Measurements from ENCODE around the gene GPER1.
"Not testable (repeated sequence)": the region's sequence is repeated elsewhere in the genome, so short reads cannot be mapped to it uniquely, and the experiment has no call there.

The GPER1 gene

DNA sequence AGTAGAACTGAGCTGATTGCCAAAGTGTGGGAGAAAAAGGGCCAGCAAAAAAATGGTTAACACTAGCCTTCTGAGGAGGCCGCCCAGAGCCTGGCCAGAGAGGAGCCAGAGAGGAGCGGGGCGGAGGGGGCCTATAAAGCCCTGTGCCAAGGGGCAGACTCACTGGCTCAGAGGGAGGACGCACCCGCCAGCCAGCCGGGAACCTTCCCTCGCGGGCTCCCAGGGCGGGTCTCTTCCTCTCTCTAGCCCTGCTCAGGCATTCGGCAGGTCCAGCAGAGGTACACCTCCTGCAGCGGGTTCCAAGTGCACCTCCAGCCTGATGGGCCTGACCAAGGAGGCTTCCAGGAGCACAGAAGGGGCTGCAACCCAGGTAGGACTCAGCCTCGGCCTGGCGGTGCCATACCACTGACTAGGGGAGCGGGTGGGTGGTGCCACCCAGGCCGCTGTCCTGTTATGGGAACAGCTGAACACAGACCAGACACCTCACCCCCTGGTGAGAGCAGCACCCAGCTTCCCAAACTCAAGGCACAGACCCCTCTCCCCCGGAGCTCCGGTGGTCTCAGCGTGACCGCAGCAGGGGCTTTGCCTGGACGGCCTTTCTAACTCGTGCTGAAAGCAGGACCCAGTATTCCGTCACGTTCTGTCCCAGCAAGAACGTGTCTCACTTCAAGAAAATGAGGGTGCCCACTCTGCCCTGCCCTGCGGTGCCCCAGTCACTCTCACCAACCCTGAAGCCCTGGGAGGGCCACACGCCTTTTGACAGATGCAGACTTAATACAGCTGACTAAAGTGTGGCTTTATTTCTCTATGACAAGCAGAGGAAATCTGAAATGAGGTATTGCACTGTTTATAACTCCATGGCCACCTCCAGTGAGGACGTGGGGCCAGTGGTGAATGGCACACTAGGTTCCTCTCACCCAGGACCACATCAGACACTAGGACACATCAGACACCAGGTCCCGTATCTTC lies at the start of gene GPER1:
GPER1 (plus strand) TSS at position 162 of the 969 bp plus-strand sequence. CDS start 3,616 bp downstream, outside the sequence.
- no peak for DNase-seq (ENCODE audit: low read depth)

DNA sequence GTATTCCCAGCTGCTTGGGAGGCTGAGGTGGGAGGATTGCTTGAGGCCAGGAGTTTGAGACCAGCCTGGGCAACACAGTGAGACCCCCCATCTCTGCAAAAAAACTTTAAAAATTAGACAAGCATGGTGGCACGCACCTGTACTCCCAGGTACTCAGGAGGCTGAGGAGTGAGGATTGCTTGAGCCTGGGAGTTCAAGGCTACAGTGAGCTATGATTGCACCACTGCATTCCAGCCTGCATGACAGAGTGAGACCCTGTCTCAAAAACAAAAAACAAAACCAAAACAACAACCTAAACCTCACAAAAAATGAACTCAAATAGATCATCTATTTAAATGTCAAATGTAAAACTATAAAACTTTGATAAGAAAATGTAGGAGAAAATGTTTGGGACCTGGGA lies 47.7 kb upstream of the GPER1 start:
- DNase-seq (ENCODE audit: low read depth), result not testable (repeated sequence)

DNA sequence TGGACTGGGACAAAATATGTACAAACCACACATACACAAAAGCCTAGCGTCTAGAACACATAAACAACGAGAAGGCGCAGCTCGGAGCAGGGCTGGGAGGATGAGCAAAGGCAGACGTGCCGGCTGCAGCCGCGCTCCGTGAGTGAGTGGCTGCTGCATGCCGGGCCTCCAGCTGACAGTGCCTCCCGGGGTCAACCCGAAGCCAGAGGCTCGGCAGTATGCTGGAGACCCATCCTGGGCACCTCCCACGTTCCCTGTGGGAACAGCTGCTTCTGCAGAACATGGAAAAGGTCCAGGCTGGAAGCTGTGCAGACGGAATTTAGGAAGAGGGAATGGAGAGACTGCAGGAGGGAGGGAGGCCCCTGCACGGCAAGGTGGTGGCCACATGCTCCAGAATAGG lies 47.1 kb upstream of the GPER1 start:
- no peak for DNase-seq (ENCODE audit: low read depth)

DNA sequence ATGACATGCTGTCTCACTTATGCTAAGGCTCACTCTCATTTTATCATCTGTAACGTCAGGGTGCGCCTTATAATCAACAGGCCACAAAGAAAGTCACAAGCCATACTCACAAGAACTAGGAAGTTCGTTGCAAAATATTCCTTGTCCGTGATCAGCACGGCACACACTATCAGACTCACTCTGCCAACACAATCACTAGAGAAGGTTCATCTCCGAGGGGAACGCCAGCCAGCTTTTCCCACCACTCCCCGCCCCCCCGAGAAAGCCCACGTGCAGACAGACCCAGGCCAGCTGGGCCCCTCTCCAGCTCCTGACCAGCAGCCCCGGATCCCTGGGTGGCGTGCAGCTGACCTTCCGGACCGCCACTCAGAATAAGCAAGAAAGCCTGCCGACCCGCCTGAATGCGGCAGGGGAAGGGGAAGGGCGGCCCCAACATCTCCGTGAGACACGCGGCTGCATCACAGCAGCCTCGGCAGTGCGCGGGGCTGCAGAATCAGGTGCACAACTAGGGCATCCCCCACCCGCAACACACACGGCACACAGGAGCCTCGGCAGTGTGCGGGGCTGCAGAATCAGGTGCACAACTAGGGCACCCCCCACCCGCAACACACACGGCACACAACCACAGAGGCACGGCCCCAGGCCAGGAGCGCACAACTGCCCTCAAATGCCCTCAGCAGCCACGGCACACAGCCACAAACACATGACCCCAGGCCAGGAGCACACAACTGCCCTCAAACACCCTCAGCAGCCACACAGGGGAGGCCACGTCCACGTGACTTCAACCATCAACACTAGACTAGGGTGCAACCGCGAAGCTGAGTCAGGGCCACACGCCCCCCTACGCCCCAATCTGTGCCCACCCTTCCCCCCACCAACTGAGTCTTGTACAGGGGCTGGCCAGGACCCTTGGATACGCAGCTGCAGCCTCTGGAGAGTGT lies 46.1 kb upstream of the GPER1 start:
- DNase-seq (ENCODE audit: low read depth), result no peak

DNA sequence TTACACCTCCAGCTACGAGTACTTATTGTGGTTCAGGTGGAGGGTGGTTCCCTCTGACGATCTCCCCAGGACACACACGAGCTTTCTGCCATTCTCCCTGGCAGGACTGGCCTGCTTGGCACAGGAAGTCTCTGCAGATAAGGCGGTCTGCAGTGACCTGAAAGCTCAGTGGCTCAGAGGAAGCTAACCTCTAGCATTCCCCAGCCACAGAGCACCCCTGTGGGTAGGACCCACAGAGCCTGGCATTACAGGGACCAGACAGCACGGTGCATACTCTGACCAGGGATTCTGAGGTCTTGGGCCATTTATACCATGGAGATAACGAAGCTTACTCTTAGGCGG lies 45.5 kb upstream of the GPER1 start:
- no peak for DNase-seq (ENCODE audit: low read depth)

DNA sequence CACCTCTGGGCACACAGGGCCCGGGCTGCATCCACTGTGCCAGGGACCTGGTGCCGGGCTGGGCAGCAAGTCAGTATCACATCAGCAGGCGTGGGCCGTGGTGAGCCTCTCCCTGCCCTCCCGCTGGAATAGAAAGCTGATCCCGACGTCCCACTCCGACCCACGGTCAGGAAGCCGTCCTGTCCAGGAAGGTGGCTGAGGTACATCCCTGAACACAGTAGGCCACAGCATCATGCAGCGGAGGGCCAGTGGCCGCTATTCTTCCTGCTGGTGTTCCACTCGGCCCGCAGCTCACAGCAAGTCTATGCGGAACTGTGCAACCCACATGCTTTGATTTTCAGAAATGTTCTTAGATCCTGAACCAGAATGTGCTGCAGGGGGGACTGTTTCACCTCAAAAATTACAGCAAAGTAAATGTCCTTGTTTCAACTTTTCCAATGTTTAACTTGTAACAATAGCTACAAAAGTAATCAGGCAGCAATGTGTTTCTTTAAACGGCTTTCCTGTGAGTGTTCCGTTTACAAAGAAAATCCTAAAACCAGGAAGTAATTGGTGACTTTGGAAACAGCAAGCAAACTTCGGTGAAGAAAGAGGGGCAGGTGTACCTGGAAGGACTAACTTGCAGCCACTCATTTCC lies 44.2 kb upstream of the GPER1 start:
- no peak for DNase-seq (ENCODE audit: low read depth)

DNA sequence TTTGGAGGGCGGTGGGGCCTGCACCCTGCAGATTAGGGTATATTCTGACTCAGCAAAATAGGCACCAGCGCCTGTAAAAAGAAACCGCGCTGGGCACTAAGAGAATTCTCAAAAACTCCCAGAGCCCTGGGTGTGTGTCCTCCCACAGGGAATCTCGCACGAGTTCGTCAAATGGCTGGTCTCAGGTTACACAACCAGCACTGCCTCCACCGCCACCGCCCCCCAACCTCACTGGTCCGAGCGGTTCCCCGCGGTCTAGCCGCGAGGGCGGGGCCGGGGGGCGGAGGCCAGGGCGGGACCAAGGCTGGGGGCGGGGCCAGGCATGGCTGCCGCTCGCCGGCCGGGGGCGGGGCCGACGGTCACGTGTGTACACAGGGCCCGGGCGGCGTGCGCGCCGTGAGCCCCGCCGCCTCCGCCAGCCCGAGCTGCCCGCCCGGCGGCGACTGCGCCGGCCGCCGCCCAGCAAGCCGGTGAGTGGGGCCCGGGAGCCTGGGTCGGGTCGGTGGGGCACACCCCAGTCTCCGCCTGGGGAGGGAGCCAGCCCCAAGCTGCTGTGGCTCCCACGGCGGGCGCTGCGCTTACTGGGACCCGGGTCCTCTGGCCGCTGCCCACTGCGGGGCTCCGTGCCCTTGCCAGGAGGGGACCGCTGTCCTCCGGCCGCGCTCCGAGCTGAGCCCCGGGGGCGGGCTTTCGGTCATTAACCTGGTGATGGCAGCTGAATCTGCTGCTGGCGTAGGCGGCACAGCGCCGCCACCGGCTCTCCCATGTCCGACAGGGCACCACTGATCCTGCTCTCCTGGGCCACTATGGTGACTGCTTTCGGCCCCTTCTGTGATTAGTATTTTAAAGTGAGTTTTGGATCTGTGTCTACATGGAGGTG lies 43.5 kb upstream of the GPER1 start, which contains the start of gene GPR146:
GPR146 (plus strand) TSS at position 358 of the 880 bp plus-strand sequence. CDS start 12,970 bp downstream, outside the sequence.
- DNase-seq (ENCODE audit: low read depth), result peak; percentile 89

DNA sequence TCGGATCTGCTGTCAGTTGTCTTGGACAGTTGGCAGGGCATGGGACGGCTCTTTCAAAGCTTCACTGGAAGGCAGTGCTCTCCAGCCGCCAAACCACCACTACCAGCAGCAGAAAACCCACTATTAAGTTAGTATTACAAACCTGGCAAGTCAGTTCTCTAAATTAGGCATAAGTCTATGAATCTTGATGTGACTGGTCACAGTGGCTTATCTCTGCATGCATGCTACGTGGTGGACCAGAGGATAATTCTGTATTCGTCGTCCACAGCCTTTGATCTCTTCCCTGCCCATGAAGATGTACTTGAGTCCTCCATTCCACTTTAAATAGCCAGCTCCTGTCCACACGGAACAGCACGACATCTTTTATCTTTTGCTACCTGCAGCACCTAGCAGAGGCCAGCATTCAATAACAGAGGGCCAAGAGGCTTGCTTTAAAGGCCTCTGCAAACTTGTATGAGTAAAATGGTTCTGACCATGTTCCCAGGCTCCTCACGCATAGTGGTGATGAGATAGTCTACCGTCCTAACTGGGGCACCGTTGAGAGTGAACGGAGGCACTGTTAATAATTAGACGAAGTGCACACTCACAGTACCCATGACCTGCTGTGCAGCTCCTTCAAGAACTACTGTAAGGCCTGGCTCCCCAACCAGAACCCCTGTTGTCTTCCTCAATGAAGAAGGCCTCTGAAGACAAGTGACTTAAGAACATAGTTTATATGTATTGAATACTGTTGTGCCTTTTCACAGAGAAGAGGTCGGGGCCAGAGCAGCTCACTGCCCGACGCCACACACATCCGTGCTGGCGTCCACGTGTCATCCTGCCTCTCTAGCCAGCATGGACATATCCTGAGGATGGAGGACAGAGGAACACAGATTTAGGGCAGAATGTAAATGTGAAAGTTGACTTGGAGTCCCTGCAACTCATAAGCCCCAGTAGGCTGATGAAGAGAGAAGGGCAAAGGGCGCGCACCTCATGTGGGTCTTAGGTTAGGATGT lies 42.5 kb upstream of the GPER1 start:
- DNase-seq (ENCODE audit: low read depth), result no peak

DNA sequence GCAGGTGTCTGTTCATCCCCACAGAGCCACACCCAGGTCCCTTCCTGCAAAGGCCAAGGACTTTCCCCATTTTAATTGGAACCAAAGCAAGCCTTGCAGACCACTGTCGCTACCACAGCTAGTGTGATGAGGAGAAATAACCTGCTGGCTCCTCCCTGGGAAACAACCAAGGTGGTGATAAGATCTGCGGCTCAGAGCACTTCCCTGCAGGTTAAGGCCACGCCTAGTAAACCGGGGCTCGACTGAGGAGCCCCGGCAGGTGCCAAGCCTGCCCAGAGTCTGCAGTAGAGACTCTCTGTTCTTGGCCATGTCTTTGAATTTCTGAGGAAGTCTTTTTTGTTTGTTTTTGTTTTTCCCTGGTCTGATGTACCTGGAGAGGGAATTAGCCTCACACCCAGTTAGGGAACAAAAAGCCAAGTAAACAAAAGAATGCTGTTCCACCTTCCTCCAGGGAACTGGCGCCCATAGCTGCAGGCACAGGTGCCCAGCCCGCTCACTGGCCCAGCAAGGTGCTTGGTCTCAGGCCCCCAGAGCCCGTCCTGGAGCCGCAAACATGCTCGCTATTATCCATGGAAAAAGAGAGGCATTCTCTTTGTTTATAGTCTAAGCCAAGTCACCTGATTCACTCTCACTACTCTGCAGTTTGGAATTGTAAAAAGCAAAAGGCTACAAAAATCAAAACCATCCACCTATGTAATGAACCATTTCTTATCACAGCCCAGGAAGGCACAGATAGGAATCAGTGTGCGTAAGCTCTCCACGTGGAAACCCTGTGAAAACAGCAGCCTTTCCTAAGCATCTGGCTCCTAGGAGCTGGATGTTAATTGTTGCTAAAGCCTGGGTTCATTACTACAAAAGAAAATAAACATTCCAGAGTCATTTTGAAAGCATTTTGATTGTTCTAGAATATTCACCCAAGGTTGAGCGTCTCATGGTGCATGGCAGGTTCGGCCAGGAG lies 40.9 kb upstream of the GPER1 start:
- peak; percentile 38 for DNase-seq (ENCODE audit: low read depth)

DNA sequence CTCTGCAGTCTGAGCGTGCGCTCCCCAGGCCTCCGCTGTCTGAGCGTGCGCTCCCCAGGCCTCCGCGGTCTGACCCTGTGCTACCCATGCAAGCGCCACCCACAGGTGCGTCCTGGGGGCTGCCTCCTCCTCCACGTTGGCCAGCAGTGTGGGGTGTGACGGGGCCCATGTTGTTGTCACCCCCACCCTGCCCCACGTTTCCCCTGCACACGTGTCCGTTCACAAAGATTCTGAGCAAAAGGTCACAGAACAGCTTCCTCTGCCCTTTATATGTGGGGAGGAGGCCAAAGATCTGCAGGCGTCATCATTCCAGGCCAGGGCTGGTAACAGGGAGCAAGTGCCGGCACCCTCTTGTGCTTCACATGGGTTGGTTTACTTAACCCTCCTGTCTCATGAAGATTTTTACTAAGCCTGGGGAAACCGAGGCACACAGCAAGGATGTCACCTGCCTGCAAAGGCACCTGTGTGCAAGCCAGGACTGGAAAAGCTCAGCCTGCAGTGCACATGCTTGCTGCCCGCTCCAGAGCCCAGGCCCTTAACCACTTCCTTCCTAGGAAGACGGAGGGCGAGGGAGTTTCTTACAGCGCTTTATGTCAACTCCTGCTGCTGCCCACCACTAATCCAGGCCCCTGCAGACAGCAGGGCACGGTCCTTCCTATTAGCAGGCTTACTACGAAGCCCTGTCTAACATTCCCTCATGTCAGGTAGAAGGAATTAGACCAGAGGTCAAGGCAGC lies 38.7 kb upstream of the GPER1 start:
- no peak for DNase-seq (ENCODE audit: low read depth)

DNA sequence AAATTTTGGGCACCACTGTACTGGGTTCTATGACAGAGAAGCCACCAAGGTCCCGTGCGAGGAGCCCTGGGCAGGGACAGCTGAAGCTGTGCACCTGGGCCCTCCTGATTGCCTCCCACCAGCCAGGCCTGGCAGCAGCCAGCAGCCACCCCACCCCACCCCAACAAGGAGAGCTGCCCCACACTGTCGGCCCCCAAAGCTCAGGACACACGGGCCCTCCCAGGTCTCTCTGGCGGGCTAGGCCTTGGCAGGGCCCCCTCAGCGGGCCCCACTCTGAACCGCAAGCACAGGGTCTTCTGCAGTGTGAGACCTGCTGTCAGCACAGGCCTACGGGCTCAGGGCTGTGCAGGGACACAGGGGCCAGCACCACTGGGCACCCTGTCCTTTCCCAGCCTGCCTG lies 38.1 kb upstream of the GPER1 start:
- DNase-seq (ENCODE audit: low read depth), result no peak

DNA sequence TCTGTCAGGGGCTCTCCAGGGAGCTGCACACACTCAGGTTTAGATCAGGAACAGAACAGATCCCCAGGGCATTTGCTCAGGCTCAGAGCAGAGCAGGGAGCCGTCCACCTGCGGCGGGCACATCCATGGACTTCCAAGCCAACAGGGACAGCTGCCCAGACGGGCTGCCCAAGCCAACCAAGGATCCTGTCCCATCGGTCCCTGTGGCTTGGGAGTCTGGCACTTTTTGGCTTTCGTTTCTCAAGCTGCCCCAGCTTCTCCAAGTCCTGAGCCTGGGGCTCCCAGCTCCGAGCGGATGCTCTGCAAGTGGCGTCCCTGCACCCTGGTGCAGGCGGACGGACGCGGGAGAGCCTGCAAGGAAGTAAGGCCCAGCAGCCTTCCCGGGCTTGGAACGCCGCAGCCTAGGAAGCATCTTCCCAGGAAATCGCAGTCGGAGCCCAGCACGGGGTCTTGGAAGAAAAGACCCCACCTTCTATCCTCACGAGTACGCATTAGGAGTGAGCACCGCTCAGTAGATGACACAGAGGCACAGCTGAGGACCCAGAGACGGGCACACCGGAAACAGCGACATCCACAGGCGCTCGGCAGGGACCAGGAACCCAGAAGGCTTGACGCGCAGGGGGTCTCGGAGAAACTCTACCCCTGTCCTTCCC lies 37.5 kb upstream of the GPER1 start:
- DNase-seq (ENCODE audit: low read depth), result no peak

DNA sequence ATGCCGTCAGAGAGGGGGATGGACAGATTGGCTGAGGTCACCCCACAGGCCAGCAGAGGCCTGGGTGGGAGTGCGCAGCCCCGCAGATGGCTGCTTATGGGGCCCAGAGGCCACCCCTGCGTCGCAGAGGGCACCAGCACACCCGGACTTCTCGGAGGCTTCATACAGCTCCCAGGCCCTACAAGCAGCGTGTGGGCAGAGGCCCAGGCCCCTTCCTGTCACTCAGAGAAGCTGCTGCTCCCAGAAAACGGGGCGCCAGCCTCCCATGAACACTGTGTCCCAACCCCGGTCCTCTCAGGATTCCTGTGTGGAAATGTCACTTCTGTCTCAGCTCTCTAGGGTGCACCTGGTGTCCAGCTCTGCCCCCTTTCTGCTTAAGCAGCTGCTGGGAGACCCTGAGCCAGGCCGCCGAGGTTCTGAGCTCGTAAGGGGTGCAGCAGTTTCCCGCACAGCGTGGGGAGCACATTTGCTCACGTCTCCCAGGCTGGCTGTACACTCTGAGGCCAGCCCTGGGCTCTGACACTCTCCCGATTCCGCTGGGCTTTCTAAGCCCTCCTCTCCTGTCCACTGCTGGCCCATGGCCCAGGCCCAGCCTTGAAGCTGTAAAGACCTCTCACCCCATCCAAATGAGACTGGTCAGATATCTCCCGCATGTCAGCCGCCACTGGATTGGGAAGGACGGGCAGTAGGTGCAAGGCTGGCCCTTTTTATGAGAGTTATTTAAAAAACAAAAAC lies 36.8 kb upstream of the GPER1 start:
- DNase-seq (ENCODE audit: low read depth), result no peak

DNA sequence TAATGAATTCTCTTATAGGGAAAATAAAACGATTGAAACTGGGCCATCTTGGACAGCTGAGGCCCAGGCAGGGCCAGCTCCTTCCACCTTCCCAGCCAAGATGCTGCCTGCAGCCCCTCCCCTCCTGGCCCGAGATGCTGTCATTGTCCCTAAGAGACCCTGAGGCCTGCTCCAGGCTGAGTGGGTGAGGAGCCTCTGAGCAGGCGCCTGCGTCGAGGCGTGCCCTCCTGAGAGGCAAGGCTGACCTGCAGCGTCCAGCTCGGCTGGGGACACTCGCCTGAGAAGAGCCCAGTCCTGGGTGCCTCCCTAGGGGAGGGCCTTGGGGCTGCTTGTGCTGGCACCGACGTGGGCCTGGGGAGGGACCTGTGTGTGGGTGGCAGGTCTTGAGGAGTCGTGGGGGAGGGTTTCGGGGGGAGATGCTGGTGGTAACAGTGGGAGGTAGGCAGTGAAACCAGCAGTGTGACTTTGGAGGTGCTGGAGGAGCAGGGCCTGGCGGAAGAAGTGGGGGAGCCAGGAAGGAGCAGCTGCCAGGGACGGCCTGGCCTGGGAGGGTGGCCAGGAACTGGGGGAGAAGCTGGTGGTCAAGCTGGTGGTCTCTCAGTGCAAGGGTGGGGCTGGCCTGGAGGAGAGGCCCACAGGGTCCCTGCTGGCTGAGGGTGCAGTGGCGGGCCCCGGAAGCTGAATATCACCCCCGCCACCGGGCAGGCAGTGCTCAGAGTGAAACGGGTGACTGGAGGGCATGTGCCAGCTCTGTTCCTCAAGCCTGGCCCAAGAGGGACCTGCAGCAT lies 35.7 kb upstream of the GPER1 start:
- no peak for DNase-seq (ENCODE audit: low read depth)

DNA sequence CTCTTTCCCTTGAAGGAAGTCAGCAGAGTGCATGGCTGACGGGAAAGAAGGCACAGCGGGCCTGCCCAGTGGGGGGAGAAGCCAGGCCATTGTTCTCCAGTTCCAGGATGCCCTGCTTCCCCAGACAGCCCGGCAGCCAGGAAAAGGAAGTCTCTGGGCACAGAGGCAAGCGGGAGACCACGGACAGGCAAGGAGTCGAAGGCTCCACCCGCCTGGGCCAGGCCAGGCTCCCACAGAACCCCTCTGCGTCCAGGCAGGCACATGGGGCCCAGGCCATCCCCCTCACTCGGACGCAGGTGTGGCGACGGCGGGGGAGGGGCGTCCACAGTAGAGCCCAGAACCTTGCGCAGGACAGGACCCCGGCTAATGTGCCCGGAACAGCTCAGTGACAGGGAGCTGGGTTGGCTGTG lies 34.9 kb upstream of the GPER1 start:
- DNase-seq (ENCODE audit: low read depth), result no peak

DNA sequence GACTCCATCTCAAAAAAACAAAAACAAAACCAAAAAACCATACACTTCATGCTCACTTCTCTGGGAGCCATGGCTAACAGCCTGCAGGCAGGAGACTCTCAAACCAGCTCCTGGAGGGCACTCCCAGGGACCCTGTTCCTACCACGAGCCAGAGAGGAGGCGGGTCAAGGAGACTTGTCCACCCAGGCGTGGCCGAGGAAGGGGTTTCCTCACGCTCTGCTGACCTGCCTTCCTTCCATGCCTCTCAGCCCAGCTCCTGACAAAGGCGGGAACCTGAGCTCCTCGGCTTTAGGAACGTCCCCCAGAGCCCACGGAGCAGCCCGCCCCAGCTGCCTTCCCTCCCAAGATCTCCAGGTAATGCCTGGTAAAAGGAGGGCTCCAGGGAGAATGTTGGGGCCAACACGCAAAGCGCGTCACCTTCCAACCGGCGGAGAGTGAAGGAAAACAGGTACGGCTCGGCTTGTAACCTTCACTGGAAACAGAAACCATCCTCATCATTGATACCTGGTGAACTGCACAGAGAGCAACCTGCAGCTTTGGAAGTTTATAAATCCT lies 34.0 kb upstream of the GPER1 start:
- no peak for DNase-seq (ENCODE audit: low read depth)

All from activated T-cell treated with anti-CD3 and anti-CD28 coated beads for 1 hour (primary cell).